ENCODE data around the gene DHFR. TPM values are rescaled to one million over a fixed set of nuclear protein-coding genes. Genes with fewer than 3 reads are reported as not detected.
A peak's percentile ranks its signal among the peaks of the same experiment; 100 is the strongest.

DHFR gene
- total and polyA plus RNA-seq, 9 of the 15 experiments (the other 6 are each of a cell fraction or from before 2014, with no cell fraction given): 45.6 to 176 (median 97.7) TPM

GRCh38 chr5:80654391-80655230 lies at the start of gene DHFR, which contains the start of gene MSH3 (continued):
- no peak for TF ChIP-seq IRF9 (tag; IDR thresholded peaks at IDR 0.05)
- peak; percentile 37 for TF ChIP-seq HNRNPLL (IDR thresholded peaks at IDR 0.05; ENCODE audit: low read depth, low read length, poor library complexity, severe bottlenecking)
- TF ChIP-seq ZKSCAN1 (IDR thresholded peaks at IDR 0.05; ENCODE audit: low read depth, low read length): peak; percentile 100
- TF ChIP-seq ZNF140 (CRISPR knock-in tag; IDR thresholded peaks at IDR 0.05): no peak
- TF ChIP-seq SUPT5H (IDR thresholded peaks at IDR 0.05): peak; percentile 88
- TF ChIP-seq TBP (optimal IDR thresholded peaks at IDR 0.05; ENCODE audit: low read depth, low read length): peak; percentile 84
- 0 out of 4 replicates have a peak, but pooled peaks of 1 of the 2 experiments have one; percentile 16 for TF ChIP-seq MLLT1 (IDR thresholded peaks at IDR 0.05)
- peak; percentile 47; the same call in 1 of the 2 replicates for TF ChIP-seq SP1 (CRISPR knock-in tag; IDR thresholded peaks at IDR 0.05)
- peak; percentile 42; the same call in 1 of the 2 replicates for TF ChIP-seq SPI1 (IDR thresholded peaks at IDR 0.05; ENCODE audit: borderline replicate concordance, low read depth, low read length)
- peak; percentile 46; the same call in 1 of the 2 replicates for TF ChIP-seq PML (IDR thresholded peaks at IDR 0.05; ENCODE audit: low read length)
- TF ChIP-seq ETV6 (IDR thresholded peaks at IDR 0.05; ENCODE audit: borderline replicate concordance in 1 of 2, low read depth in 2 of 2, low read length in 1 of 2): no peak
- TF ChIP-seq ETV6 (CRISPR knock-in tag; IDR thresholded peaks at IDR 0.05; ENCODE audit: borderline replicate concordance): no peak
- TF ChIP-seq MNT (conservative IDR thresholded peaks at IDR 0.05): peak in 1 of 2 experiments; percentile 46; a peak in 1 of 4 replicates
- no peak for TF ChIP-seq ZNF232 (CRISPR knock-in tag; IDR thresholded peaks at IDR 0.05)
- TF ChIP-seq CHD1 (IDR thresholded peaks at IDR 0.05; ENCODE audit: low read length): peak; percentile 97
- TF ChIP-seq FOXM1 (IDR thresholded peaks at IDR 0.05; ENCODE audit: low read depth): no peak
- TF ChIP-seq FOXM1 (CRISPR knock-in tag; IDR thresholded peaks at IDR 0.05; ENCODE audit: low read depth): 0 out of 2 replicates have a peak, but pooled peaks have one; percentile 37
- TF ChIP-seq POLR3G (IDR thresholded peaks at IDR 0.05; ENCODE audit: extremely low read depth, insufficient read length, insufficient replicate concordance): no peak
- peak; percentile 56 for TF ChIP-seq NR2C1 (IDR thresholded peaks at IDR 0.05)
- TF ChIP-seq NR2C1 (tag; IDR thresholded peaks at IDR 0.05): no peak
- TF ChIP-seq CTBP1 (IDR thresholded peaks at IDR 0.05; ENCODE audit: borderline replicate concordance): no peak
- TF ChIP-seq ZNF584 (CRISPR knock-in tag; IDR thresholded peaks at IDR 0.05; ENCODE audit: low read depth): no peak
- peak; percentile 79 for TF ChIP-seq POLR2AphosphoS5 (IDR thresholded peaks at IDR 0.05; ENCODE audit: control insufficient read depth, insufficient read depth, low read depth, low read length)
- TF ChIP-seq GABPB2 (CRISPR knock-in tag; conservative IDR thresholded peaks at IDR 0.05): no peak
